Glutamatergic neuron (in vitro differentiated cells): Measurements from ENCODE around the gene GABBR1. TPM values are rescaled to one million over a fixed set of nuclear protein-coding genes. Genes with fewer than 3 reads are reported as not detected.
A peak's percentile ranks its signal among the peaks of the same experiment; 100 is the strongest.

Experiments used
- DNase-seq: peaks from one replicate; pipeline ENCODE4 v3.0.0; 2022
- H3K27ac Mint-ChIP-seq: one replicate; pipeline ENCODE4 v1.8.0; 2020; ENCODE audit warnings: mild to moderate bottlenecking, mixed read lengths, inconsistent platforms; ENCODE audit not compliant: unreplicated experiment
- H3K27me3 Mint-ChIP-seq: one replicate; pipeline ENCODE4 v1.8.0; 2020; ENCODE audit warnings: mild to moderate bottlenecking, moderate library complexity, mixed read lengths, inconsistent platforms; ENCODE audit not compliant: unreplicated experiment
- H3K36me3 Mint-ChIP-seq: one replicate; pipeline ENCODE4 v1.8.0; 2020; ENCODE audit warnings: mild to moderate bottlenecking, mixed read lengths, inconsistent platforms; ENCODE audit not compliant: unreplicated experiment
- H3K4me1 Mint-ChIP-seq: one replicate; pipeline ENCODE4 v1.8.0; 2020; ENCODE audit warnings: mild to moderate bottlenecking, low read depth, mixed read lengths, inconsistent platforms; ENCODE audit not compliant: unreplicated experiment
- H3K4me3 Mint-ChIP-seq: one replicate; pipeline ENCODE4 v1.8.0; 2020; ENCODE audit warnings: mild to moderate bottlenecking, mixed read lengths, inconsistent platforms; ENCODE audit not compliant: unreplicated experiment
- H3K9me3 Mint-ChIP-seq: one replicate; pipeline ENCODE4 v1.8.0; 2020; ENCODE audit warnings: mild to moderate bottlenecking, moderate library complexity, mixed read lengths, inconsistent platforms; ENCODE audit not compliant: unreplicated experiment
- CTCF ChIP-seq: fragments of 200-600 bp; sonication (generic); IDR thresholded peaks from one replicate; pipeline ENCODE4 v1.5.0; 2021; ENCODE audit not compliant: partially characterized antibody, unreplicated experiment
- total RNA-seq: library from RNA; stranded (reverse); fragmentation: NEBNext Ultra II Directional; extraction: Animal tissue kit (Norgen Biotek cat#: 25700); gene quantifications from one replicate; pipeline ENCODE4 v1.2.1, GENCODE V29; 2021; ENCODE audit not compliant: unreplicated experiment

Gene GABBR1
- total RNA-seq, 1 donor from 2014 or later, result 158 TPM

GRCh38 chr6:29631209-29631810 is 1.7 kb downstream of the GABBR1 start:
- TF ChIP-seq CTCF, result no peak
- Mint-ChIP-seq H3K27ac (peak overlapping the region; percentile 76), H3K27me3 (peaks cover 23% of the 10 kb centered on the region), H3K4me3 (peak overlapping the region; percentile 94), H3K9me3 (peaks cover 16% of the 10 kb centered on the region), H3K36me3 (peaks cover 22% of the 10 kb centered on the region), H3K4me1 (peaks cover 31% of the 10 kb centered on the region)
- DNase-seq, result peak; percentile 39

GRCh38 chr6:29630315-29630714 is 2.7 kb downstream of the GABBR1 start:
- peaks cover 25% of the 10 kb centered on the region for H3K36me3 Mint-ChIP-seq
- H3K4me1 Mint-ChIP-seq, result peaks cover 37% of the 10 kb centered on the region
- peaks cover 22% of the 10 kb centered on the region for H3K27me3 Mint-ChIP-seq
- peaks cover 16% of the 10 kb centered on the region for H3K9me3 Mint-ChIP-seq
- TF ChIP-seq CTCF, result no peak
- peak overlapping the region; percentile 94 for H3K4me3 Mint-ChIP-seq
- H3K27ac Mint-ChIP-seq, result no peak overlapping the region
- no peak for DNase-seq

- H3K27me3 Mint-ChIP-seq, result peaks cover 24% of the 10 kb centered on the region
- peaks cover 16% of the 10 kb centered on the region for H3K9me3 Mint-ChIP-seq
- H3K27ac Mint-ChIP-seq, result peak overlapping the region; percentile 3
- H3K4me3 Mint-ChIP-seq, result peak overlapping the region; percentile 94
- H3K36me3 Mint-ChIP-seq, result peaks cover 25% of the 10 kb centered on the region
- DNase-seq, result no peak
- TF ChIP-seq CTCF, result no peak
- peaks cover 38% of the 10 kb centered on the region for H3K4me1 Mint-ChIP-seq
Observed at GRCh38 chr6:29629571-29629970, 3.4 kb downstream of the GABBR1 start.

- peak; percentile 92 for DNase-seq
- H3K4me1 Mint-ChIP-seq, result peaks cover 38% of the 10 kb centered on the region
Observed at GRCh38 chr6:29628419-29629281, 4.3 kb downstream of the GABBR1 start.

More at GRCh38 chr6:29628419-29629281, 4.3 kb downstream of the GABBR1 start:
- peak; percentile 42 for TF ChIP-seq CTCF
- Mint-ChIP-seq H3K9me3 (peaks cover 11% of the 10 kb centered on the region), H3K27ac (peak overlapping the region; percentile 48), H3K27me3 (peaks cover 22% of the 10 kb centered on the region), H3K36me3 (peaks cover 32% of the 10 kb centered on the region), H3K4me3 (peak overlapping the region; percentile 94)
